DOHH2 (cell line): ENCODE measurements around the gene RASA3.

Experiments used
- CTCF ChIP-seq: fragments of 200-600 bp; sonication (generic); IDR thresholded peaks from one replicate; pipeline ENCODE4 v1.5.1; 2014; ENCODE audit warnings: antibody characterized with exemption, mild to moderate bottlenecking, low read depth, low read length; ENCODE audit not compliant: poor library complexity, severe bottlenecking
- EZH2phosphoT487 ChIP-seq: fragments of 200-600 bp; sonication (generic); IDR thresholded peaks from 2 replicates; pipeline ENCODE4 v1.6.1; 2017; ENCODE audit warnings: borderline replicate concordance, mild to moderate bottlenecking, antibody characterized with exemption, low read length, moderate library complexity, mixed read lengths

GRCh38 chr13:114080739-114081561 lies 51.5 kb downstream of the RASA3 start:
- no peak for TF ChIP-seq CTCF
- no peak for TF ChIP-seq EZH2phosphoT487
